K562 (cell line): ENCODE measurements around the gene RPS6KA4. TPM values are rescaled to one million over a fixed set of nuclear protein-coding genes. Genes with fewer than 3 reads are reported as not detected.

ENCODE experiments used
- ARID3A ChIP-seq: IDR thresholded peaks from 2 replicates; pipeline ENCODE4 v1.6.1; 2012; ENCODE audit warnings: low read depth, low read length, improper control_type of control experiment, borderline replicate concordance
- BRCA1 ChIP-seq, 2 experiments: fragments of 450-650 bp in 1 of 2; sonication (generic) in 1 of 2; formaldehyde crosslinking in 1 of 2; IDR thresholded peaks; 2 replicates each; pipeline versions ENCODE4 v1.5.0 to v1.6.1; 2017 to 2020; ENCODE audit warnings: mild to moderate bottlenecking in 1 of 2, missing genetic modification reagents in 1 of 2
- CC2D1A ChIP-seq: fragments of 450-650 bp; IDR thresholded peaks from 2 replicates; pipeline ENCODE4 v1.6.1; 2017; ENCODE audit warnings: mild to moderate bottlenecking
- ELF4 ChIP-seq: fragments of 450-650 bp; formaldehyde crosslinking; IDR thresholded peaks from 2 replicates; pipeline ENCODE4 v1.4.0; 2022; ENCODE audit warnings: missing genetic modification characterization
- IFI16 ChIP-seq: fragments of 250-450 bp; sonication (Bioruptor Pico); IDR thresholded peaks from 2 replicates; pipeline ENCODE4 v2.1.2; 2022; ENCODE audit warnings: mild to moderate bottlenecking, inconsistent platforms
- MXD1 ChIP-seq: fragments of 250-450 bp; sonication (Bioruptor Pico); IDR thresholded peaks from 2 replicates; pipeline ENCODE4 v1.8.0; 2021; ENCODE audit warnings: borderline replicate concordance, mild to moderate bottlenecking, moderate library complexity; ENCODE audit not compliant: poor library complexity, severe bottlenecking
- NBN ChIP-seq: fragments of 450-650 bp; IDR thresholded peaks from 2 replicates; pipeline ENCODE4 v1.6.1; 2016; ENCODE audit warnings: low read depth, mild to moderate bottlenecking
- NCOA2 ChIP-seq, 2 experiments: fragments of 450-650 bp; IDR thresholded peaks; 2 replicates each; pipeline ENCODE4 v1.6.1; 2018; ENCODE audit warnings: mild to moderate bottlenecking in 2 of 2, moderate library complexity in 1 of 2; ENCODE audit not compliant: partially characterized antibody in 2 of 2
- NR2C2 ChIP-seq, 2 experiments: fragments of 200-800 bp in 1 of 2; sonication (Bioruptor generic) in 1 of 2; sonication (generic) in 1 of 2; formaldehyde crosslinking in 1 of 2; IDR thresholded peaks; 2 replicates each; pipeline versions ENCODE4 v1.6.1 to v1.8.0; 2016 to 2022; ENCODE audit warnings: mild to moderate bottlenecking in 1 of 2, missing compliant biosample characterization in 1 of 2, missing genetic modification characterization in 1 of 2, missing genetic modification reagents in 1 of 2
- POLR2G ChIP-seq: fragments of 200-400 bp; formaldehyde crosslinking; IDR thresholded peaks from 2 replicates; pipeline ENCODE4 v1.6.1; 2017; ENCODE audit warnings: low read depth, mild to moderate bottlenecking, antibody characterized with exemption, low read length, moderate library complexity
- SMARCB1 ChIP-seq: IDR thresholded peaks from 2 replicates; pipeline ENCODE4 v1.6.1; 2011; ENCODE audit warnings: improper control_type of control experiment, low read depth; ENCODE audit not compliant: insufficient read length
- TAL1 ChIP-seq: fragments of 450-650 bp; IDR thresholded peaks from 2 replicates; pipeline ENCODE4 v1.6.1; 2016; ENCODE audit warnings: mild to moderate bottlenecking
- U2AF1 ChIP-seq: fragments of 200-400 bp; formaldehyde crosslinking; optimal IDR thresholded peaks from 2 replicates; pipeline ENCODE3; 2017; ENCODE audit warnings: mild to moderate bottlenecking, low read depth, low read length, moderate library complexity
- ZNF324 ChIP-seq: fragments of 250-450 bp; sonication (Bioruptor Pico); IDR thresholded peaks from 2 replicates; pipeline ENCODE4 v1.4.0; 2020; ENCODE audit warnings: mild to moderate bottlenecking
- ZNF408 ChIP-seq: fragments of 250-450 bp; sonication (Bioruptor Pico); IDR thresholded peaks from 2 replicates; pipeline ENCODE4 v1.4.0; 2020; ENCODE audit warnings: low read depth, mild to moderate bottlenecking, moderate library complexity
- polyA plus RNA-seq, 8 experiments: library from polyadenylated mRNA; depleted of rRNA in 4 of 8; stranded (reverse) in 5 of 8; unstranded in 3 of 8; fragments of >200 nt; fragmentation: Nextera tagmentation in 2 of 8; fragmentation: Illumina TruSeq in 1 of 8; extraction: Ambion mirVana in 2 of 8; extraction: Trizol in 1 of 8; gene quantifications; 2 replicates each; pipeline versions ENCODE4 v1.2.1 to v1.2.3, GENCODE V29; 2011 to 2014; ENCODE audit warnings: inconsistent platforms in 1 of 8, missing spikeins in 1 of 8
- total RNA-seq, 7 experiments: library from RNA; depleted of rRNA in 6 of 7; stranded (reverse); fragments of >200 nt in 6 of 7; fragmentation: Illumina TruSeq in 2 of 7; extraction: Trizol in 2 of 7; gene quantifications; 2 replicates each; pipeline versions ENCODE4 v1.2.1 to v1.2.3, GENCODE V29; 2011 to 2021; ENCODE audit warnings: low replicate concordance in 1 of 7
- TF ChIP-seq, protein P1 (sequence below): sonication (generic); formaldehyde crosslinking; IDR thresholded peaks from 2 replicates; pipeline ENCODE4 v1.8.0; 2023; ENCODE audit warnings: mild to moderate bottlenecking, missing genetic modification reagents
- TF ChIP-seq, protein P2 (sequence below), 3 experiments: IDR thresholded peaks in 2 of 3; conservative IDR thresholded peaks in 1 of 3; 2 replicates each; pipeline ENCODE4 v1.5.1; 2011 to 2012; ENCODE audit warnings: low read length in 3 of 3, mild to moderate bottlenecking in 3 of 3, control low read depth in 2 of 3, improper control_type of control experiment in 1 of 3, inconsistent platforms in 1 of 3, low read depth in 1 of 3, mixed read lengths in 1 of 3, moderate library complexity in 1 of 3; ENCODE audit not compliant: insufficient read depth in 2 of 3

The RPS6KA4 gene
- total and polyA plus RNA-seq, 9 of the 15 experiments (the other 6 are each of a cell fraction or from before 2014, with no cell fraction given), result 0.15 to 23.8 (median 9.8) TPM

DNA sequence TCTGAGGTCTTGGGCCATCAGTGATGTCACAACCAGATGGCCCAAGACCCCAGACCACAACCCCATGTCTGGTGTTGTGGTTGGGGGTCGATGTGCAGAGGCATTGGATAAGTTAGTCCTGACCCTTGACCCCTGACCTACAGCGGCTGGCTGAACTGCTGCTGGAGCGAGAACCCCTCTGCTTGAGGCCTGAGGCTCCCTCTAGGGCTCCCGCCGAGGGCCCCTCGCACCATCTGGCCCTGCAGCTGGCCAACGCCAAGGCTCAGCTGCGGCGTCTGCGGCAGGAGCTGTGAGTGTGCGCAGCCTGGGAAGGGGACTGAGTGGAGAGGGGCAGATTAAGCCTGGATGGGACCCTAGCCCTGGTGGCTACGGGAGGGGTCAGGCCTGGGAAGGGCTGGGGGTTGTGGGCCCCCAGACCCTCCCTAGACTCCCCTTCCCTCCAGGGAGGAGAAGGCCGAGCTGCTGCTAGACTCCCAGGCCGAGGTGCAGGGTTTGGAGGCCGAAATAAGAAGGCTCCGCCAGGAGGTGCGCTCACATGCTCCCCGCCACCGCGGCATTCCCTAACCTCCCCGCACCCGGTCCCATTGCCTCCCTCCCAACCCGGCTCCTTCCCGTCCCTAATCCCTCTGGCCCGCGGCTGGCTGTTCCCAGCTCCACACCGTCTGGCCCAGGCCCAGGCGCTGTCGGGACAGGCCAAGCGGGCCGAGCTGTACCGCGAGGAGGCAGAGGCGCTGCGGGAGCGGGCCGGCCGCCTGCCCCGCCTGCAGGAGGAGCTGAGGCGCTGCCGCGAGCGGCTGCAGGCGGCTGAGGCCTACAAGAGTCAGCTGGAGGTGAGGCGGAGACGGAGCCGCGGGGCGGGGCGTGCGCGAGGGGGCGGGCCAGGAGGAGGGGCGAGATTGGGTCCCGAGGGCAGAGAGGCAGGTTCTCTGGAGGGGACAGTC, 16.8 kb upstream of the RPS6KA4 start (continued):
- TF ChIP-seq TAL1 (no peak), NR2C2 (CRISPR knock-in tag; IDR thresholded peaks at IDR 0.05) (peak; percentile 88; the same call in 1 of the 2 replicates), NR2C2 (tag; IDR thresholded peaks at IDR 0.05) (peak; percentile 82), MXD1 (CRISPR knock-in tag) (no peak), CC2D1A (no peak), ZNF324 (CRISPR knock-in tag) (no peak), ELF4 (no peak), U2AF1 (no peak), ZNF408 (CRISPR knock-in tag) (no peak), ARID3A (no peak), NCOA2 (IDR thresholded peaks at IDR 0.05; ENCODE audit: partially characterized antibody in 2 of 2) (no peak), POLR2G (peak; percentile 93), NBN (0 out of 2 replicates have a peak, but pooled peaks have one; percentile 49), SMARCB1 (no peak), BRCA1 (IDR thresholded peaks at IDR 0.05) (no peak), BRCA1 (CRISPR knock-in tag; IDR thresholded peaks at IDR 0.05) (no peak), IFI16 (CRISPR knock-in tag) (no peak)
- TF ChIP-seq, protein P1, sequence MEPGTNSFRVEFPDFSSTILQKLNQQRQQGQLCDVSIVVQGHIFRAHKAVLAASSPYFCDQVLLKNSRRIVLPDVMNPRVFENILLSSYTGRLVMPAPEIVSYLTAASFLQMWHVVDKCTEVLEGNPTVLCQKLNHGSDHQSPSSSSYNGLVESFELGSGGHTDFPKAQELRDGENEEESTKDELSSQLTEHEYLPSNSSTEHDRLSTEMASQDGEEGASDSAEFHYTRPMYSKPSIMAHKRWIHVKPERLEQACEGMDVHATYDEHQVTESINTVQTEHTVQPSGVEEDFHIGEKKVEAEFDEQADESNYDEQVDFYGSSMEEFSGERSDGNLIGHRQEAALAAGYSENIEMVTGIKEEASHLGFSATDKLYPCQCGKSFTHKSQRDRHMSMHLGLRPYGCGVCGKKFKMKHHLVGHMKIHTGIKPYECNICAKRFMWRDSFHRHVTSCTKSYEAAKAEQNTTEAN (CRISPR knock-in tag), result no peak
- TF ChIP-seq, protein P2, sequence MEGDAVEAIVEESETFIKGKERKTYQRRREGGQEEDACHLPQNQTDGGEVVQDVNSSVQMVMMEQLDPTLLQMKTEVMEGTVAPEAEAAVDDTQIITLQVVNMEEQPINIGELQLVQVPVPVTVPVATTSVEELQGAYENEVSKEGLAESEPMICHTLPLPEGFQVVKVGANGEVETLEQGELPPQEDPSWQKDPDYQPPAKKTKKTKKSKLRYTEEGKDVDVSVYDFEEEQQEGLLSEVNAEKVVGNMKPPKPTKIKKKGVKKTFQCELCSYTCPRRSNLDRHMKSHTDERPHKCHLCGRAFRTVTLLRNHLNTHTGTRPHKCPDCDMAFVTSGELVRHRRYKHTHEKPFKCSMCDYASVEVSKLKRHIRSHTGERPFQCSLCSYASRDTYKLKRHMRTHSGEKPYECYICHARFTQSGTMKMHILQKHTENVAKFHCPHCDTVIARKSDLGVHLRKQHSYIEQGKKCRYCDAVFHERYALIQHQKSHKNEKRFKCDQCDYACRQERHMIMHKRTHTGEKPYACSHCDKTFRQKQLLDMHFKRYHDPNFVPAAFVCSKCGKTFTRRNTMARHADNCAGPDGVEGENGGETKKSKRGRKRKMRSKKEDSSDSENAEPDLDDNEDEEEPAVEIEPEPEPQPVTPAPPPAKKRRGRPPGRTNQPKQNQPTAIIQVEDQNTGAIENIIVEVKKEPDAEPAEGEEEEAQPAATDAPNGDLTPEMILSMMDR (IDR thresholded peaks at IDR 0.05 in 2 of 3, conservative IDR thresholded peaks at IDR 0.05 in 1 of 3; ENCODE audit: insufficient read depth in 2 of 3, low read depth in 1 of 3, low read length in 3 of 3), result peak; percentile 57 to 96 (median 75)
